Activated CD4-positive, alpha-beta T cell treated with anti-CD3 and anti-CD28 coated beads, Interleukin-10, Interleukin-2, amounts not matched to agents 100 ng/mL and 50 ng/mL, durations not matched to agents 16 hours and 8 hours (primary cell): ENCODE measurements around the gene CACNA1I.

Source experiments
- DNase-seq: peaks from one replicate; pipeline ENCODE4 v3.0.0-alpha.2; 2020

Gene CACNA1I

DNA sequence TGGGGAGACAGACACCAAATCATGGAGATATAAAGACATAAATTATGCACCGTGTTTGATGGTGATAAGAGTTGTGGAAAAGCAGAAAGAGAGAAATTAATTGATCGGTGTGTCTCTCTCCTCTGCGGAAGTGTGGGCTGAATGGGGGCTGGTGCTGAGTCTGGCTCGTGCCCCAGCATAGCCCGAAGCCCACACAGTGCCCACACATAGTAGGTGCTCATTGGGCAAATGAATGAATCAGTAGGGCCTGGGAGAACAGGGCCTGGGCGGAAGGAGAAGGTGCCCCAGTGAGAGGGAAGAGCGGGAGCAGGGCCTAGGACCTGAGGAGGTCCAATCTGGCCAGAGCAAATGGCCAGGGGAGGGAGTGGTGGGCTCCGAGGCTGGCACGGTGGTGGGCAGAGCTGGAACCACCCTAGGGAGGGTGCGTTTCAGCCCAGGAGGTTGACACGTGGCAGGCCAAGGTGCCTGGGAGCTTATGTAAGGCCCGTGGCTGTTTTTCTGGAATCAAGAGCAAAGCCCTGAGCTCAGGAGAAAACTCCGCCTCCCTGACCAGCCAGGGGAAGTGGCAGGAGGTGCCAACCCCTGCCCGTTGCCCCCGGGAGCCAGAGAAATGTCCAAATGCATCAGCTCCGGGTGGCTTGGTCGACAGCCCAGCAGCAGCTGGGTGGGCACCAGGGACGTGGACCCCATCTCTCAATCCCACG, 2.1 kb upstream of the CACNA1I start:
- no peak for DNase-seq

DNA sequence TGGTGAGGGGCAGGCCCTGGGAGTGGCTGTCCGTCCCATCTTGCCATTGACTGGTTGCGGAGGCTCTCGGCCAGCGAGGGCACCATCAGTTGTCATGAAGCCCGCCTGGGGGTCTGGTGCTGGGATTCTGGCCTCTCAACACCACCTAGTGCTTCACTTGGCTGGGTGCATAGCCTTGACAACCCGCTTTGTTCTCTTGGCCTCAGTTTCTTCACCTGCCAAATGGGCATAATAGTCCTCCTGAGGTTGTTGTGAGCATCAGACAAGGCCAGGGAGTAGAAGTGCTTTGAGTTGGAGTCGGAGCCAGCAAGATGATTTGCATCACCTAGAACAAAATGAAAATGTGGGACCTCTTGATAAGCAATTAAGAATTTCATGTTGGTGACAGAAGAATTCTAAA, 1.5 kb upstream of the CACNA1I start:
- DNase-seq, result no peak

DNA sequence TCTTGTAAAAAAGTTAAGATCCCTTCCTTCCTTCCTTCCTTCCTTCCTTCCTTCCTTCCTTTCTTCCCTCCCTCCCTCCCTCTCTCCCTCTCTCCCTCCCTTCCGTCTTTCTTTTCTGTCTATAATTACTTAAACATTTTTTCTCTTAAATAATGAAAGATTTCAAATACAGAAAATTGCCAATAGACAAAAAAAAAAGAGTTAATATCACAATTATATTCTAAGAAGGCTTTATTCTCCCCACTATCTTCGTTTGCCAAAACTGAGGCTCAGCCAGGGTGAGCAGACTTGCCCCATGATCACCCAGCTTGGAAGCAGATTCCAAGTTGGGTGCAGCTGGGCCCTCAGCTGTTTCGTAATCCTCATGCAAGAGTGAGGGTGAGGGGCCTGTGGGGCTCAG, 327 bp upstream of the CACNA1I start:
- DNase-seq, result no peak

DNA sequence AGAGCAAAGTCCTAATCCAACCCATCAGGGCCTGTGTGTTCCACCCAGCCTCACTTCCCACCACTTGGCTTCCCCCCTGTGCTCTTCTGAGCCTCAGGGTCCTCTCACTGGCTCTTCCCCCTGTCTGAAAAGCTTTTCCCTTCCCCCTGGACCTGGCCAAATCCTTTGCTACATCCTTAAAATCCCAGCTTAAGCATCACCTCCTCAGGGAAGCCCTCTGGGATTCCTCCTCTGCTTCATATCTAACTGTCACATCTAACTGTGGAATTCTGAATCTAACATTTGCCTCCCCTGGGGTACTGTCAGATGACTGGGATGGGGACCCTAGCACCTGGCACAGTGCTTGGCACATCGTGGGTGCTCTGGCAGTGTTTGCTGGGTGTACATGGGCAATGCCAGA, 985 bp downstream of the CACNA1I start:
- no peak for DNase-seq

DNA sequence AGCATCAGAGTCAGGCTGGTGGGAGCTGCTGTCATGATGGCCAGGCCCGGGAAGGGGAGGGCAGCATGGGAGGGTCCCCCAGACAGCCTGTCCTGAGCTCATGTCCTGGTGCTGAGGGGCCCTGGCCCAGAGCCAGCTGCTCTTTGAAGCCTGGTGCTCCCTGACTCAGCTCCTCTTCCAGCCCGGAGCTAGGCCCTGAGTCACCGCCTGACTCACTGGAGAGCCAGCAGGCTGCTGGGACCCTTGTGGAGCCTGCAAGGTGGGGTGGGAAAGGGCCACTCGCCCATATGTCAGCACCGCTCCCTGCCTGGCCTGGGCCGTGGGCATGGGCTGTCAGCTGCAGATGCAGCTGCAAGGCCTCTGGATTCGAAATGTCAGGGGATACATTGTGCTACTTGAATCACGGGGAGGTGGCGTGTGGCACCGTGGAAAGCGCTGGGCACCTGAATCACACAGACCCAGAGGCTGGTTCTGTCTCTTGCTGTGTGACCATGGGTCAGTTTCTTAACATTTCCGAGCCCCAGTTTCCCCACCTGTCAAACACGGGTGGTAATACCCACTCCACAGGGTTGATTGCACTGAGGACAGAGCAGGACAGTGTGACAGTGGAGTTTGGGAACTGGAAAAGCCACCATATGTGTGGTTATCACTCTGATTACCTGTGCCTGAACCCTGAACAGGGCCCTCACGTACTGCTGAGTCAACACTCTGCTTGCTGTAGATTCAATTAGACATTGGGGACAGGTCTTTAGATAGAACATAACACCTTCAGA, 4.4 kb downstream of the CACNA1I start:
- DNase-seq, result no peak

DNA sequence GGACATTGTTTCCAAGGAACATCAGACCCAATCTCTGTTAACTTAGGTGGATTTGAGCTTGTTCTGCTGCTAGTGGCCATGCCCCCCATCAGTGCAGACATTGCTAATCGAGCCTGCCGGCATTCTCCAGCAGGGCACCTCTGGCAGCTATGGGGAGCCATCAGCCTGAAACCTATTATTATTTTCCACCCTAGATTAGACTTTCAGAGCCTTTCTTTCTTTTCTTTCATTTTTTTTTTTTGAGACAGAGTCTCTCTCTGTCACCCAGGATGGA, 4.9 kb downstream of the CACNA1I start:
- DNase-seq, result no peak

DNA sequence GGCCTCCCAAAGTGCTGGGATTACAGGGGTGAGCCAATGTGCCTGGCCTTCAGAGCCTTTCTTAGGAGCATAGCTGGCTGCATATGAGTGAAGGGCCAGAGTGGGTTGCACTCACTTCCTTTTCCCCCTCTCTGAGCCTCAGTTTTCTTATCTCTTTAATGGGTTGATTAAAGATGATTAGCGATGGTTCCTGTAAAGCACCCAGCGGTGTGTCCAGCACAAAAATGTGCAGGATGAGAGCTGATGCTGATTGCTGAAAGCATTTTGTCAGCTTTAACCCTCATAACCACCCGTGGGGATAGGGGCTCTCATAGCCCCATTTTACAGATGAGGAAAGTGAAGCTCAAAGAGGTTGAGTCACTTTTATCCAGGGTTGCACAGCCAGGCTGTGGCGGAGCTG, 5.5 kb downstream of the CACNA1I start:
- no peak for DNase-seq

DNA sequence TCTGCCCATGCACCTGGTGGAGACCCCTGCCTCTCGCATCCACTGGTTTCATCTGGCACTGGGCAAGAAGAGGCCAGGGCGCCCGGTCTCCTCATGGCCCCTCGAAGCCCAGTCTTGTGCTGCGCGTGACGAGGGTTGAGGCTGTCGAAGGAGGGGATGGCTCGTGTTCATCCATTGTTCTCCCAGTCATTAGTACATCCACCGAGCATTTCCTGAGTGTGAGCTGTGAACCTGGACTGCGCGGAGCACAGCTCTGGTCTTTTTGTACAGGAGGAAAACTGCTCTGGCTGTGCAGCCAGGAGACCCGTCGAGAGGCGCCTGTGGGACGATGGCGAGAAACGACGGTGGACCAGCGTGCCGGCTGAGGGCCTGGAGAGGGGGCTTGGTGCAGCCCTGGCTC, 6.8 kb downstream of the CACNA1I start:
- no peak for DNase-seq

DNA sequence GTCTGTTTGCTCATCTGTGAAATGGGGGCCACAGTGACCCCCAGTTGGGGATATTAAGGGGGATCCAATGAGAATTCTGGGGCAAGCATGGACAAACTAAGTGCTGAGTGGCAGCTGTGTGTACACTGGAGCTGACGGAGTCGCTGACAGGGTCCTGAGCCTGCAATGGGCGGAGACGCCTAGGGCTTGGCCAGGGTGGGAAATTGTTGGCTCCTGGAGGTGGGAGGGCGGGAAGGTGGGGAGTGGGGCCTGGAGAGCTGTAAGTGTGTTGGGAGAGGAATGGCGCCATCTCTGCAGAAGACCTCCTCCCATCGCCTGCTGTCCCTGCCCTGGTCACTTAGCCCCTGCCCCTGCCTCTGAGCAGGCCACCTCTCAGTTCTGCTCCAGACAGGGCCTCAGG, 7.3 kb downstream of the CACNA1I start:
- DNase-seq, result no peak

DNA sequence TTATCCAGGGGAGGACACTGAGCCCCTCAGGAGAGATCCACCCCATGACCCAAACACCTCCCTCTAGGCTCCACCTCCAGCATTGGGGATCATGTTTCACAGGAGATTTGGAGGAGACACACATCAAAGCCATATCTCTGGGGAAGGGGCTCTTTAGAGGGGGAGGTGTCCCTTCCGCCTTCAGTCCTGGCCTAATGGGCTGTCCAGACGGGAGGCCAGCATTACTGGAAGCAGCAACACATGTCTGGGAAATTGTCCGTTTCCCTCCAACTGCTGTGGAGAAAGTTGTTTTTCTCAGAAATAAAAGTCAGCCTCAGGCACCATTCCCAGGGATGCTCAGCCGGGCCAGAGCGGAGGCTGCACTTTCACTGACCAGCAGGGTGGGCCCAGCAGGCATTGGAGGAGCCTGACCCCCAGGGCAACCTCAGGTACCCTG, 9.5 kb downstream of the CACNA1I start:
- DNase-seq, result no peak

DNA sequence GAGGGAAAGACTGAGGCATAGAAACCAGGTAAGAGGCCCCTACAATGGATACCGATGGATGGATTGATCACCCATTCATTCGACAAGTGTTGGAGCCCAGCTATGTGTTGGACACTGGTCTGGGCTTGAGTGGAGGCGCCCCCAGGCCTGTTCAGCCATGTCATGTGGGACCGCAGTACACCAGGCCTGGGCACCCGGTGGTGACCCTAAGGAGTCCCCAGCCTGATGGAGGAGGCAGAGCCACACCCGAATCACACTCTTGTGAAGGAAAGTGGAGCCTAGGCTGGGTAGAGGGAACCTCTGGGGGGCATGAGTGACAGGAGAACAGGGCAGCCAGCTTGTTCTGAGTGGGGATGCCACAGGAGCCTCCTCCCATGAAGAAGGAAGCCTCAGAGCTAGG, 10.2 kb downstream of the CACNA1I start:
- no peak for DNase-seq

DNA sequence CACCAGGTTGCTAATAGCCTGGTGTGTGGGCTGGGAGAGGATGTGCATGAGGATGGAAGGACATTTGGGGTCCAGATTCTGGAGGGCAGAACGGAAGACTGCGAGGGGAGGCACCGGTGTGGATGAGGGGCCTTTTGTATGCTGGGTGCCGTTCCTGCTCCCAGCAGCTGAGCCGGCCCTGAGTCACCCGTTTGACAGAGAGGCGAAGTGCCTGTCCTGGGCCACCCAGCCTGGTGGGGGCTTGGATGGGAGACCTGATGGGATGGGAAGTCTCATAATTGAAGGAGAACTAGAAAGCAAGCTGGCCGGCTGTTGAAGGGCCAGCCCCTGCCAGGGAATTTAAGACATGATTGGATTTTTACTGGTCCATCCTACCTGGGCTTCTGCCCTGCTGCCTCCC, 10.8 kb downstream of the CACNA1I start:
- no peak for DNase-seq

DNA sequence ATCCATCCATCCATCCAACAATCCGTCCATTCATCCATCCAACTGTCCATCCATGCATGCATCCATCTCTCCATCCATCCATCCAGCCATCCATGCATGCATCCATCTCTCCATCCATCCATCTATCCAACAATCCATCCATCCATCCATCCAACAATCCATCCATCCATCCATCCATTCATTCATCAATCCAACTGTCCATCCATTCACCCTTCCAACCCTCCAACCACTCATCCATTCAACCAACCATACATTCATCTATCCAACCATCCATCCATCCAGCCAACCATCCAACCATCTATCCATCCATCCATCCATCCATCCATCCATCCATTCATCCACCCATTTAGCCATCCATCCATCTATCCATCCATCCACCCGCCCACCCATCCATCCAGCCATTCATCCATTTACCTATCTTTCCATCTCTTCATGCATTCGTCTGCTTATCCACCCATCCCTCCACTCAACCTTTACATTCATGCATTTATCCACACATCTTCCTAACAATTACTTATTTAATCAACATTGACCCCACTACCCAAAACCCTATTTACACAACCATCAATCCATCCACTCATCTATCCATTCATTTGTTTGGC, 12.6 kb downstream of the CACNA1I start:
- DNase-seq, result no peak

DNA sequence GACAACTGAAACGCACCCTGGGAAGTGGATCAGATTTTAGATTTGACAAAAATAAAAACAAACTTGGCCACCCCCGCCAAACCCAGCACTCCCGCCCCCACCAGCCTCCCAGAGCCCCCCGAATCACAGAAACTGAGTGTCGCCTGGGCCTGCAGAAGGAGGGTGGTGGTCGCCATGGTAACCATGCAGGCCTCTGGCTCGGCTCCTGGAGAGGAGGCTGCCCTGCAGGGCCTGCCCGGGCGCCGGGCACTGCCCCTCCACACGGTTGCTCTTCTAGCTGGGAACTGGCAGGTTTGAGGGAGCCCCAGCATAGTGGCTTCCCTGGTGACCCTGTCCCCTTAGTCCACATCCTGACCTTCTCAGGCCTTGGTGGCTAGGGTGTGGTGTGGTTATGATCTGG, 19.3 kb downstream of the CACNA1I start:
- DNase-seq, result no peak

DNA sequence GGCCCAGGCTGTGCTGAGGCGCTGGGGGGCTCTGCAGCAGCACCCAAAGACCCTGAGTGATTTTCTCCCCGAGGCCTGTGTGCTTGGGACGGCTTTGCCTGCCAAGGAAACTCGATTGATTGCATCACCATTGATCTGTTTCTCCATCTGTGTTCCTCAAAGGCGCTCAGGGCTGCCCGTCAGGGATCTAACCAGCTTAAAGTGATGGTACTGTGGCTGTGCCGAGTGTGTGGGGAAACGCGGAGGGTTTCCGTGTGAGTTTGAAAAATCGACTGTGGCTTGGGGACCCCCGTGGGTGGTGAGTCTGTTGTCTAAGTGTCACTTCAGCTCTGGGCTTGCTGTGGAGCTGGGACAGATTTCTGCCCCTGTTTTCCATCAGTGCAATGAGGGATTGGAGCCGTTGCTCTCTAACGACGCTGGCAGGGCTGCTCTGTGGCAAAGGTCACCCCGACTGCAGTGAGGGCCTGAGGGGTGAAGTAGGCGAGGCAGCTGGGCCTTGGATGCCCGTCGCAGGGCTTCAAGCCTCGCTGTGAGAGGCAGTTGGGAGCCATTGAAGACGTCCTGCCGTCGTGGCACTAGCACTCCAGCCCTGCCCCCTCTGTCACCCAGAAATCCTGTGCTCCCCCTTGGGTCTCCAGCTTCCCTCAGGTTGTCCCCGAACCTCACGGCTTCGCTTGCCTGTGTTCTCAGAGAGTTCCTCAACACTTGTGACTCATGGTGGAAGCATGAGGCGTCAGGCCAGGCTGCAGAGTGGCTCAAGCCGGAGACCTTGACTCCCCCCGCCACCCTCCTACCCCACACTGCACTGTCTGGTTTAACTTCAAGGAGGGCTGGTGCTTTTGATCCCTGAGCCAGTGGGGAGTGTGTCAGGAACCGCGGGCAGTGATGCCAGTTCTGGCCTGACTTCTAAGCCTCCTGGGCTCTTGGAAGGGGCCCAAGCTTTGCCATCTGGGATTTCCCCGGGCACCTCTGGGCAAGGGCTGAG, 21.8 kb downstream of the CACNA1I start:
- no peak for DNase-seq

DNA sequence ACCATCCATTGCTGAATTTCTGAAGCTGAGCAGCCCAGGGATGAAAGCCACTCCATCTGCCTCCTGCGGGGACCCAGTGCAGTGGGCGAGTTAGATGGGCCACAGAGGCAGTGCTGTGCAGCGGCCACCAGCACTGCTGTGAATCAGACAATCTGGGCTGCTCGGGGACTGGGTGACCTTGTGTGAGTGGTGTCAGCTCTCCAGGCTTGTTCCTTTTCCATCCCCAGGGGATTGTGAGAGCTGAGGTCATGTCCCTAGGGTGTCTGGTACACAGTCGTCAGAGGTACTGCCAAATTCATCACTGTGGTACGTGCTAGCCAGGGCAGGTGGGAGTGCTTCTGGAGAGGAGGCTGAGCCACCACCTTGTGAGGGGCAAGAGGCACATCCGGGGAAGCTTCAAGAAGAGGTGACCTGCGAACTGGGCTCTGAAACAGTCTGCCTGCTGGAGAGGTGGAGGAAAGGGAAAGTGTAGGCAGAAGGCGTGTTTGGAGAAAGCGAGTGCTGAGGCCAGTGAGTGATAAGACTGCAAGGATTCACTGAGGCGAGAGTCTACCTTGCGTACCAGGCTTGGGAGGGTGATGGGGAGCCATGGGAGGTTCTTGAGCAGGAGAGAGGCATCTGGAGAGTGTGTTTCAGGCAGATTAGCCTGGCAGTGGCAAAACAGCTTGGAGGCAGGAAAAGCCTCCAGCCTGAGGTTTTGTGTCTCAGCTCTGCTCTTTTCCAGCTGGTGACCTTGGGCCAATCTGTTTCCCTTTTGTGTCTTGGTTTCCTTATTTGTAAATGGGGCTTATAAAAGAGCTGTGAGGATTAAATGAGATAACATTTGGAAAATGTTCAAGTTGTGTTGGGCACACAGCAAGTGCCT, 22.7 kb downstream of the CACNA1I start:
- DNase-seq, result no peak

DNA sequence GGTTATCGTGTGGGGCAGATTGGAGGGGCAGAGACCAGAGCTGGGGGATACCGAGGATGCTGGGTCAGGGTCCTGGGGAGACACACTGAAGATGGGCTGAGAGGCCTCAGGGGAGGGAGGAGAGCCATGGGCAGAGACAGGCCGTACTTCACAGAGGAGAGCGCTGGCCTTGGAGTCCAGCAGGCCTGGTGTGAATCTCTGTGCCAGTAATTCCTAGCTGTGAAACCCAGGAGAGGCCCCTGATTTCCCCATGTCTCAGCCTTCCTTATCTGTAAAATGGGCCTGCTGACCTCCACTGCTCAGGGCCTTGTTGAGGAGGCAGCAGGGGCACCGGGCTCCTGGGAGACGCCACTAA, 23.4 kb downstream of the CACNA1I start:
- no peak for DNase-seq

DNA sequence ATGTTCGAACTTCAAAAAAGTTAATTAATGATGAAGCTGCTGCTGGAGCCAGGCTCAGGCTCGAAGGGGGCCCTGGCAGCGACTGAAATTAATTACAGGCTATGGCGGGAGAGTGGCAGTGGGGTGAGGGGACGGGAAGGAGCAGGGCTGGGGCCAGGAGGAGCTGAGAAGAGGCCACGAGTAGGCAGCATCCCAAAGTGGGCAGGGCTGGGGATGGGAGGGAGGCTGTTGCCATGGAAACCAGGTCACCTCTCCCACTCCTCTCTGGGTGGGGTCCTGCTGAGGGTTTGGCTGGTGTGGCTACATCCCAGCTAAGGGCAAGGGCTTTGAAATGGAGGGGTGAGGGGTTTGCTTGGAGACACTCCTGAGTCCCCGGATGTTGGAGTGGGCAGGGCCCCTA, 23.9 kb downstream of the CACNA1I start:
- no peak for DNase-seq

DNA sequence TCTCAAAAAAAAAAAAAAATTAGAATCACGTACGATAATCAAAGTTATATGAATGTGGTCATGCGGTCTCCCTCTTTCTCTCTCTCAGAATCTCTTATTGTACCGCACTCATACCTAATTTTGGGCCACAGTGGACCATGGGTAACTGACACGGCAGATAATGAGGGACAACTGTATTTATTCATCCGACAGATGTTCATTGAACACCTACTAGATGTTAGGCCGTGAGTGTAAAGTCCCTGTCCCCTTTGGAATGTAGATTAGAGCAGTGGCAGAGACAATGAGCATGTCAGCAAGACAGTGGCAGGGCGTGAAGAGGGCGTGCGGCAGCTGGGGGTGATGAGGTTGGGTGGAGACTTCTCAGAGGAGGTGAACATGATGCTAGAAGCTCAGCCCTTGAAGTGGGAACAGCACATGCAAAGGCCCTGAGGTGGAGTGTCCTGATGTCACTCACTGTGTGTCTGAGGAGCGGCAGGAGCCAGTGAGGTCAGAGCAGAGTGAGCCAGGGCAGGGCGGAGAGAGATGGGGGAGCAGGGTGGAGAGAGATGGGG, 25.1 kb downstream of the CACNA1I start:
- no peak for DNase-seq

DNA sequence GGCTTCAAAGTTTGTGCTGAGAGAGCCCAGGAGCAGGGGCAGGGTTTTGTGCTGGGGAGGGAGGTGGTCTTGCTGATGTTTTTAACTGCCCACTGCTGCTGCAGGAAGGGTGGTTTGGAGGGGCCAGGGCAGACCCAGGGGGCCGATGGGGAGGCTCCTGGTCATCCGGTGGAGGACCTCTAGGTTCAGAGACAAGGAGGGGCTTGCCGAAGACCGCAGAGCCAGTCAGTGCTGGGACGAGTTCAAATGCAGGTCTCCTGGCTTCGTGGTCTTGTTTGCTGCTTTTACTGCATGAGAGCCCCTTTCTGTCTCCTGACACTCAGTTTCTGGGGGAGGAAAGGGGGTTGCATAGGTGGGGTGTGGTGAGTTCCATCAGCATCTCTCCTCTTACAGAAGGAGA, 26.0 kb downstream of the CACNA1I start:
- DNase-seq, result no peak

DNA sequence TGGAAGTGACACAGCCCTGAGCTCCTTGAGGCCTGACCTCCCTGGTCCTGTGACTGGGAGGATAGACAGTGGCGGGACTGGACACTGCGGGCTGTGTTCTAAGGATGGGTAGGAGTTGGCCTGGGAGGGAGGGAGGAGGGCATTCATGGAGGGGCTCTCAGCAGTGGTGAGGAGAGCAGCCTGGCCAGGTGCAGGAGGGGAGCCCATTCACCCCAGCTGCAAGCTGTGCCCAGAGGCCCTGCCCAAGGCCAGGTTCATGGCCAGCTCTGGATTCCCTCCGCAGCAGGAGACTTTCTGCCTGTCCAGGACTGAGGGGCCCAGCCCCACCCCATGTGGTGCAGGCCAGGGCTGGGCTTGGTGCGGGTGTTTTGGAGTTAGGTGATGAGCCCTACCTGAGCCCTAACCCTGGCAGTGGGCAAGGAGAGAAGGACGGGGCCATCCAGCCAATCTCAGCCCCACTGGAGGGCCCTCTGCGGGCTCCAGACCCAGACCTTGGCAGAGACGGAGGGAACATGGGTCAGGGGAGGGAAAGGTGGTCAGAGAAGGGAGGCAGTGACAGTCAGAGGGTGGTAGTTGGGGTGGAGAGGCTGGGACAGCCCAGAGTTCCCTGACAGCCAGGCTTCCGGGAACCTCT, 26.8 kb downstream of the CACNA1I start:
- DNase-seq, result no peak
